ENCODE measurements around the gene MTIF3.

- TF ChIP-seq CTCF (IDR thresholded peaks at IDR 0.05; ENCODE audit: insufficient read depth, low read length, poor library complexity, severe bottlenecking) (no peak), EZH2phosphoT487 (conservative IDR thresholded peaks at IDR 0.05; ENCODE audit: low read length) (no peak)
Measured at GRCh38 chr13:27455331-27455855, 5.0 kb upstream of the MTIF3 start.
